ENCODE data around the gene CLDN5. TPM values are rescaled to one million over a fixed set of nuclear protein-coding genes. Genes with fewer than 3 reads are reported as not detected.

CLDN5 gene
- total RNA-seq (2022; extraction: Qiagen RNA extraction): not detected in 5 replicates

GRCh38 chr22:19524170-19525115 is at the start of gene CLDN5:
Gene CLDN5, minus strand, starts transcription at chr22:19524410. Its CDS starts 155 bp downstream, at chr22:19524255.

GRCh38 chr22:19479355-19480172 is 44.6 kb downstream of the CLDN5 start, which contains the start of gene CDC45:
Gene CDC45, plus strand, starts transcription at chr22:19479920. Its CDS starts 49 bp downstream, at chr22:19479969.

GRCh38 chr22:19478901-19479354 is 45.3 kb downstream of the CLDN5 start, which contains the start of gene UFD1:
Gene UFD1, minus strand, starts transcription at chr22:19479193. Its CDS starts 108 bp downstream, at chr22:19479085.

Other genes with a start within 250 kb of the CLDN5 start
- gene CLTCL1, start 232.7 kb downstream of the CLDN5 start, total RNA-seq (2022; extraction: Qiagen RNA extraction): 4.6 to 6.1 TPM (median 5.6 TPM) in 5 replicates
- 20.1 to 25.9 TPM (median 24.8 TPM) in 5 replicates for gene HIRA, start 92.7 kb downstream of the CLDN5 start, total RNA-seq (2022; extraction: Qiagen RNA extraction)
- 40.6 to 50.4 TPM (median 44.9 TPM) in 5 replicates for gene MRPL40, start 91.9 kb downstream of the CLDN5 start, total RNA-seq (2022; extraction: Qiagen RNA extraction)
- 13.2 to 15.8 TPM (median 15.4 TPM) in 5 replicates for gene C22orf39, start 76.7 kb downstream of the CLDN5 start, total RNA-seq (2022; extraction: Qiagen RNA extraction)
- 92.8 to 101 TPM (median 98.1 TPM) in 5 replicates for gene UFD1, start 45.2 kb downstream of the CLDN5 start, total RNA-seq (2022; extraction: Qiagen RNA extraction)
- gene CDC45, start 44.5 kb downstream of the CLDN5 start, total RNA-seq (2022; extraction: Qiagen RNA extraction): 23.9 to 27.7 TPM (median 24.8 TPM) in 5 replicates
- 7.7 to 10.7 TPM (median 10.2 TPM) in 5 replicates for gene SEPTIN5, start 190.1 kb upstream of the CLDN5 start, total RNA-seq (2022; extraction: Qiagen RNA extraction)
- 0.28 to 1.8 TPM (median 1.6 TPM) in 5 replicates for gene GP1BB, start 199.1 kb upstream of the CLDN5 start, total RNA-seq (2022; extraction: Qiagen RNA extraction)
- 3.0 to 5.2 TPM (median 5.0 TPM) in 5 replicates for gene TBX1, start 236.4 kb upstream of the CLDN5 start, total RNA-seq (2022; extraction: Qiagen RNA extraction)

Measured in A549 treated with CORT108297 at 1 μM for 4 hours (cell line).